T-helper 1 cell (primary cell): ENCODE data around the gene SHANK3.

Source experiments
- DNase-seq, 5 donors: peaks; one replicate each; pipeline ENCODE4 v3.0.0-alpha.2; 2012 to 2020

SHANK3 gene

DNA sequence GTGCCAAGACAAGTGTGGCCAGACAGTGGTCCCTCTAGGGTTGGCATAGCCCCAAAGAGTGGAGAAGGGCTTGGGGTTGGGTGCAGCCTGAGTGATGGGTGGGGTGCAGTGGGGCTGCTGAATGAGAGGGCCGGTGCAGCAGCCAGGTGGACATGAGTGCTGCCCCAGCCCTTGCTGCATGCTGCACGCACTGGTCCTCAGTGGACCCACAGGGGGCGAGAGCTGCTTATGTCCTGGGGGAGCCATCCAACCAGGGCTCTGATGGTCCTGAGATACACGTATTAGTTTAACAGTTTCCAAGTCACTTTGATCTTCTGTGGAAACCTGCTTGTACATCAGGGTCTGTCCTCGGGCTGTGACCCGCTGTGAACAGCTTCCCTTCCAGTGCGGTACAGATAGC is 41.5 kb downstream of the SHANK3 start:
- no peak for DNase-seq

DNA sequence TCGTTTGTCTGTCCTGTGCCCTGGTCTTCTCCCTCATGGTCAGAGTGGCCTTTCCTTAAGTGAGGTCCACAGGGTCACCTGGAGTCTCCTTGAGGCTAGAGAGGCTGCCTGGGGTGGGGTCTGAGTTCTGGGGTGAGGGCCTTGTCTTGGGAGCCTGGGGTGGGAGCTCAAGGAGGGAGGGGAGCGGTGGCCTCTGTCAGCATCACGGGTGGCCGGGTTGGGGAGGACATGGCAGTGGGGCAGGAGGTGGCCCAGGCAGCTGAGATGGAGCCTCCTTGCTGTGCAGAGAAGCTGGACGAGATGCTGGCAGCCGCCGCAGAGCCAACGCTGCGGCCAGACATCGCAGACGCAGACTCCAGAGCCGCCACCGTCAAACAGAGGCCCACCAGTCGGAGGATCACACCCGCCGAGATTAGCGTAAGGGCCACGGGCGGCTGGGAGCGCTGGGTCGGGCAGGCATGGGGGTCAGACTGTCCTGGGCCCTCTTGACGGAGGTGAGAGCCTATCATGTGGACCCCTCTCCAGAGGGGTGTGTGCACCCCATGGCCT is 42.1 kb downstream of the SHANK3 start:
- no peak for DNase-seq

DNA sequence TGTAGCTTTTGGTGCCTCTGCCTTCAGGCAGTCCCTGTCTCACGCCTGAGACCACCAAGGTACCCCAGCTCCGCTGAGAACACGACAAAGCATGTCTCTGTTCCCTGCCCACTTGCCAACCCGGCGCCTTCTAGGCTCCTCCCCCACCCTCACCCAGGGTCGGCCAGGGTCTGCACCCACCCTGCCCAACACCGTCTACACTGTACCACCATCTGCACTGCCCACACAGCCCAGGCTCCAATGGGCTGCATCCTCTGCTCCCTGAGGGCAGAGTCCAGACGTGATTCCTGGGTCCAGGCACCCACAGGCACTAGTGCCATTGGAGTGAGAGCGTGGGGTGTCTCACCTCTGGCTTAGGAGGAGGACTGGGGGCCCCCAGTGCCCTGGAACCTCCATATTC is 42.6 kb downstream of the SHANK3 start:
- DNase-seq: no peak

DNA sequence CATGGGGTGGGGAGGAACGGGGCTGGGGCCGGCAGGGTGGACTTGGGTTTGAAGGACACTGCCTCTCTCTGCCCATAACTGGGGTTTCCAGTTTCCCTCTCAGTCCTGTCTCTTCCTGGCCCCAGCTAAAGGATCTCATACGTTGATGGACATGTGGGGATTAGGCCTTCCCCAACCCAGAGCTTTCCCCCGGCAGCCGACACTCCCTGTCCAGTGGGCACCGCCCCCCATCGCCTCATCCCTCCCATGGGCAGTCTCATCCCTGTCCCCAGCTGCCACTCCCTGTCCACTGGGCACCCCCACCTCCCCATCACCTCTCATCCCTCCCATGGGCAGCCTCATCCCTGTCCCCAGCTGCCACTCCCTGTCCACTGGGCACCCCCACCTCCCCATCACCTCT is 43.2 kb downstream of the SHANK3 start:
- no peak for DNase-seq

DNA sequence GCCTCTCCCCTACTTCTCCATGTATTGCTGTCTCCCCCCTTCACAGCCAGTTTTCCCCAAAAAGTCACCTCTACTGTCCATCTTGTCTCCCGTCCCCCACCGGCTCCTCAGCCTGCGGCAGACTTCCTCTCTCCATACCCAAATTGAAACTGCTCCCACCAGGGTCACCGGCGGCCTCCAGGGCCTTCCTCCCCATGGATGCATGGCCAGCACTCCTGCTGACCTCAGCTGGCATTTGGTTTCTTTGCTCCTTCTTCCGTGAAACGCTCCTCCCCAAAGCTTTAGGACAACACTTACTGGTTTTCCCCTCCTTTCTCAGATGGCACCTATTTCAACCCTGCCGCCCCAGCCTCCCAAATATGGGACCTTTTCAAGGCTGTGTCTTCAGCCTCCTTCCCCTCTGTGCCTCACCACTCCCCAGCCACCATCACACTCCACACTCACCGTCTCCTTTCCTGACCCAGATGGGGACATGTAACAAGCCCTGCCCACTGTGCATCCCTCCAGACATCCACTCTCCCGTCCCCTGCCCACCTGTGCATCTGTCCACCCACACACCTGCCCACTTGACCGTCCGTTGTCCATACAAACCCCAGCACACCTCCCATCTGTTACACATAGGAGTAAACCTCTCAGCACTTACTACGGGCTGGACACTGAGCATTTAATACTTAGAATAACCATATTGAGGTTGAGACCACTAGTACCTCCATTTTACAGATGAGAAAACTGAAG is 43.8 kb downstream of the SHANK3 start:
- no peak for DNase-seq

DNA sequence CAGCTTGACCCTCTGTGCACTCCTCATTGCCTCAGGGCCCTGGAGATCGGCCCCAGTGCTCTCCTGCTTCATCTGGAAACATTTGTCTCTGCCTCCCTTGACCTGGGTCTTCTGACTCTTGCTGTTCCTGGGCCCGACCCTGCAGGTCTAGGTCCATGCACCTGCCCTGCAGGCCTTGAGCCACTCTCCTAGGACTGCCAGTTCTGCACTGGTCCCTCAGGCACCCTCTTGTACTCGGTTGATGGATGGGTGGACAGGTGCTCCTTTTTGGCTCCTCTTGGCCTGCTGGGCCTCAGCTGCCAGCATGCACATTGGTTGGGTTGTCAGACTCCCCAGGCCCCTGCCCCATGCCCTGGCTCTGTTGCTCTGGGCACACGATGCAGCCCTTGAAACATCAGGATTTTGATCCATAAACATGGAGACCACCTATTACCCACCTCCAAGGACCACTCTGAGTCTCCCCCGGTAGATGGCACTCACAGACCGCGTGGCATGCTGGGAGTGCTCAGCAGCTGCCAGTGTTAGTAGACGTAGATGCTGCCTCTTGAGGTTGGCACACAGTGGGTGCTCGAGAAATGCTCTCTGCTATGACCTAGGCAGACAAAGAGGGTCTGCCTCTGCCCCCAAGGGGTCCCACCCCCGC is 45.2 kb downstream of the SHANK3 start:
- DNase-seq: no peak

DNA sequence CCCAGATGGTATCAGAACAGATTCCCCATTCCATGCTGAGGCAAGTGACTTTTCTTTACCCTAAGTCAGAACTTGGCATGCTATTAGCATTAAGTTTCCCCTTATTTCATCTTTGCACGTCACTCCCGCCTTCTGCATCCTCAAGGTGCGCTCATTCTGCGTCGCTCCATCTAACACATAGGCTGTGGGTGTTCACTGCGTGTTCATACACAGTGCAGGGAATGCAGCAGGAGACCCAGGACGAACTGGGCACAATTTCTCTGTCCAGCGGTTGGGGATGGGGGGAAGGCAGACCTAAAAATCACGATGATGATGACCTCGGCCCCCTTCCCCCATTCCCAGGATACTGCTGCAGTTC is 45.7 kb downstream of the SHANK3 start:
- no peak for DNase-seq

DNA sequence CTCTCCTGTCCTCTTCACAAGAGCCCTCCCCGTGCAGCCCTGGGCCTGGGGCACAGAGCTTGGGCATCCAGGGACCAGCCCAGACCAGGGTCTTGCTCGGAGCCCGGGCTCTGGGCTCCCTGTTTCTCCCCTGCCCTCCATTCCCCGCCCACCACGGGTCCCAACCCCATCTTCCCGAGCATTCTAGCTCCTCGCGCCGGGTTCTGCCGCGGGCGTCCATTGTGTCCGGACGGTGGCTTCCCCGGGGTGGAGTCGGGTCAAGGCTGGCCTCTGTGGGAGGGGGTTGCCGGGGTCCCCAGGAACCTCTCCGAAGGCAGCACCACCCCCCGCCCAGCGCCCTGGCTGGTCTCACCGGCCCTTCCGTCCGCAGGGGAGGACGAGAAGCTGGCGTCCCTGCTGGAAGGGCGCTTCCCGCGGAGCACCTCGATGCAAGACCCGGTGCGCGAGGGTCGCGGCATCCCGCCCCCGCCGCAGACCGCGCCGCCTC is 47.2 kb downstream of the SHANK3 start:
- DNase-seq: no peak

DNA sequence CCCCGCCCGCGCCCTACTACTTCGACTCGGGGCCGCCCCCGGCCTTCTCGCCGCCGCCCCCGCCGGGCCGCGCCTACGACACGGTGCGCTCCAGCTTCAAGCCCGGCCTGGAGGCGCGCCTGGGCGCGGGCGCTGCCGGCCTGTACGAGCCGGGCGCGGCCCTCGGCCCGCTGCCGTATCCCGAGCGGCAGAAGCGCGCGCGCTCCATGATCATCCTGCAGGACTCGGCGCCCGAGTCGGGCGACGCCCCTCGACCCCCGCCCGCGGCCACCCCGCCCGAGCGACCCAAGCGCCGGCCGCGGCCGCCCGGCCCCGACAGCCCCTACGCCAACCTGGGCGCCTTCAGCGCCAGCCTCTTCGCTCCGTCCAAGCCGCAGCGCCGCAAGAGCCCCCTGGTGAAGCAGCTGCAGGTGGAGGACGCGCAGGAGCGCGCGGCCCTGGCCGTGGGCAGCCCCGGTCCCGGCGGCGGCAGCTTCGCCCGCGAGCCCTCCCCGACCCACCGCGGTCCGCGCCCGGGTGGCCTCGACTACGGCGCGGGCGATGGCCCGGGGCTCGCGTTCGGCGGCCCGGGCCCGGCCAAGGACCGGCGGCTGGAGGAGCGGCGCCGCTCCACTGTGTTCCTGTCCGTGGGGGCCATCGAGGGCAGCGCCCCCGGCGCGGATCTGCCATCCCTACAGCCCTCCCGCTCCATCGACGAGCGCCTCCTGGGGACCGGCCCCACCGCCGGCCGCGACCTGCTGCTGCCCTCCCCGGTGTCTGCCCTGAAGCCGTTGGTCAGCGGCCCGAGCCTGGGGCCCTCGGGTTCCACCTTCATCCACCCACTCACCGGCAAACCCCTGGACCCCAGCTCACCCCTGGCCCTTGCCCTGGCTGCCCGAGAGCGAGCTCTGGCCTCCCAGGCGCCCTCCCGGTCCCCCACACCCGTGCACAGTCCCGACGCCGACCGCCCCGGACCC is 48.0 kb downstream of the SHANK3 start:
- DNase-seq: no peak

DNA sequence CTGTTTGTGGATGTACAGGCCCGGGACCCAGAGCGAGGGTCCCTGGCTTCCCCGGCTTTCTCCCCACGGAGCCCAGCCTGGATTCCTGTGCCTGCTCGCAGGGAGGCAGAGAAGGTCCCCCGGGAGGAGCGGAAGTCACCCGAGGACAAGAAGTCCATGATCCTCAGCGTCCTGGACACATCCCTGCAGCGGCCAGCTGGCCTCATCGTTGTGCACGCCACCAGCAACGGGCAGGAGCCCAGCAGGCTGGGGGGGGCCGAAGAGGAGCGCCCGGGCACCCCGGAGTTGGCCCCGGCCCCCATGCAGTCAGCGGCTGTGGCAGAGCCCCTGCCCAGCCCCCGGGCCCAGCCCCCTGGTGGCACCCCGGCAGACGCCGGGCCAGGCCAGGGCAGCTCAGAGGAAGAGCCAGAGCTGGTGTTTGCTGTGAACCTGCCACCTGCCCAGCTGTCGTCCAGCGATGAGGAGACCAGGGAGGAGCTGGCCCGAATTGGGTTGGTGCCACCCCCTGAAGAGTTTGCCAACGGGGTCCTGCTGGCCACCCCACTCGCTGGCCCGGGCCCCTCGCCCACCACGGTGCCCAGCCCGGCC is 48.7 kb downstream of the SHANK3 start:
- no peak for DNase-seq

DNA sequence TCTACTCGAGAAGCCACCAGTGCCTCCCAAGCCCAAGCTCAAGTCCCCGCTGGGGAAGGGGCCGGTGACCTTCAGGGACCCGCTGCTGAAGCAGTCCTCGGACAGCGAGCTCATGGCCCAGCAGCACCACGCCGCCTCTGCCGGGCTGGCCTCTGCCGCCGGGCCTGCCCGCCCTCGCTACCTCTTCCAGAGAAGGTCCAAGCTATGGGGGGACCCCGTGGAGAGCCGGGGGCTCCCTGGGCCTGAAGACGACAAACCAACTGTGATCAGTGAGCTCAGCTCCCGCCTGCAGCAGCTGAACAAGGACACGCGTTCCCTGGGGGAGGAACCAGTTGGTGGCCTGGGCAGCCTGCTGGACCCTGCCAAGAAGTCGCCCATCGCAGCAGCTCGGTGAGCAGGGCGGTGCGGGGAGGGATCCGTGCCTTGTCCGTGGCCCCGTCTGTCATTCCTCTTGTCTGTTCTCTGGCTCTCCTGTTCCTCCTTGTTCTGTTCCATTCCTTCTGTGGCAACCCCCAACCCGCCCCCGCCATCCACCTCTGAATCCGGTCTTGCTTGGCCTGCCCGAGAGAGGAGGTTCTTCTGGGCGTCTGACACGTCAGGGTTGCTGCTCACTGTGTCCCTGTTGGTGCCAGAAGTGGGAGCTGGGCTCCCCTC is 49.6 kb downstream of the SHANK3 start:
- DNase-seq: no peak
